Body of pancreas (tissue), 4 donors: ENCODE results near the gene GNL3. TPM values are rescaled to one million over a fixed set of nuclear protein-coding genes. Genes with fewer than 3 reads are reported as not detected.
A peak's percentile ranks its signal among the peaks of the same experiment; 100 is the strongest.

Experiments used
- ATAC-seq: fragments of 150-250 bp; one replicate; pipeline ENCODE4 v1.9.1; 2016
- DNase-seq, 4 donors: peaks; one replicate each; pipeline ENCODE4 v3.0.0-alpha.2; 2019
- H3K27ac ChIP-seq, 4 donors: fragments of 200-600 bp; sonication (generic); 1 replicate in 3 of 4; 2 replicates in 1 of 4; pipeline versions ENCODE4 v1.5.1 to v1.6.1; 2016 to 2019; ENCODE audit warnings: mild to moderate bottlenecking in 1 of 4, mixed read lengths in 1 of 4, moderate library complexity in 1 of 4
- H3K27me3 ChIP-seq, 2 donors: fragments of 200-600 bp; sonication (generic); one replicate each; pipeline ENCODE4 v1.6.0; 2016; ENCODE audit warnings: mild to moderate bottlenecking in 1 of 2
- H3K36me3 ChIP-seq, 2 donors: fragments of 200-600 bp; sonication (generic); replicated peaks in 1 of 2; 2 replicates each; pipeline ENCODE4 v1.5.1; 2016; ENCODE audit warnings: low read depth in 2 of 2; ENCODE audit not compliant: insufficient read depth in 1 of 2
- H3K4me1 ChIP-seq: fragments of 200-600 bp; sonication (generic); one replicate; pipeline ENCODE4 v1.6.0; 2016
- H3K4me3 ChIP-seq, 2 donors: fragments of 200-600 bp; sonication (generic); 1 replicate in 1 of 2; 2 replicates in 1 of 2; pipeline ENCODE4 v1.5.1; 2016 to 2019
- H3K9me3 ChIP-seq, 3 donors: fragments of 200-600 bp; sonication (generic); 1 replicate in 2 of 3; 2 replicates in 1 of 3; pipeline ENCODE4 v1.5.1; 2016
- CTCF ChIP-seq, 7 experiments: fragments of 450-650 bp in 4 of 7; fragments of 200-600 bp in 3 of 7; sonication (generic) in 3 of 7; IDR thresholded peaks; one replicate each; pipeline ENCODE4 v1.5.1; 2016 to 2019; ENCODE audit warnings: antibody characterized with exemption in 7 of 7
- POLR2A ChIP-seq, 3 donors: fragments of 450-650 bp; IDR thresholded peaks; one replicate each; pipeline ENCODE4 v1.6.1; 2016; ENCODE audit warnings: antibody characterized with exemption in 3 of 3, mild to moderate bottlenecking in 2 of 3
- WGBS, 2 donors: methylation state at CpG; one replicate each; pipeline ENCODE4 v1.1.5; 2017; 5-methylcytosine and 5-hydroxymethylcytosine counted together
- intact Hi-C: fragments of 100-400 bp; cut with DNase I; formaldehyde crosslinking; loops from one replicate; pipeline ENCODE4 v1.15.1; 2023
- total RNA-seq, 2 donors: library from RNA; depleted of rRNA; stranded (reverse); fragments of >200 nt; gene quantifications; one replicate each; pipeline ENCODE4 v1.1.0, GENCODE V29; 2016

GNL3 gene
- total RNA-seq, 2 donors from 2014 or later: 46.2 to 122 TPM

GRCh38 chr3:52697632-52697965 lies 11.8 kb downstream of the GNL3 start:
- Histone ChIP-seq H3K27me3 (no peaks in the 10 kb centered on the region), H3K27ac (no peak overlapping the region), H3K4me1 (no peaks in the 10 kb centered on the region), H3K9me3 (no peaks in the 10 kb centered on the region), H3K36me3 (peaks cover 9 to 33% of the 10 kb centered on the region in 2 donors), H3K4me3 (no peak overlapping the region)
- WGBS, 2 donors: 89 to 92% methylated on average over 4 of the region's 4 CpGs
- intact Hi-C loops: no loop called here
- DNase-seq (no peak), ATAC-seq (no peak)
- no peak for TF ChIP-seq CTCF (IDR thresholded peaks at IDR 0.05)
- no peak for TF ChIP-seq POLR2A (IDR thresholded peaks at IDR 0.05)

GRCh38 chr3:52703341-52703740 lies 17.5 kb downstream of the GNL3 start:
- peaks cover 0 to 3% of the 10 kb centered on the region in 2 donors for H3K36me3 ChIP-seq
- H3K4me3 ChIP-seq: no peak overlapping the region
- TF ChIP-seq CTCF (IDR thresholded peaks at IDR 0.05) (no peak), POLR2A (IDR thresholded peaks at IDR 0.05) (no peak)
- 73 to 75% methylated on average over 7 of the region's 7 CpGs for WGBS, 2 donors
- no peaks in the 10 kb centered on the region for H3K27me3 ChIP-seq
- ATAC-seq: no peak
- peaks cover 33% of the 10 kb centered on the region for H3K4me1 ChIP-seq
- DNase-seq: no peak
- peak overlapping the region in 2 of 4 donors; percentile 83 to 89 for H3K27ac ChIP-seq
- no peaks in the 10 kb centered on the region for H3K9me3 ChIP-seq
- intact Hi-C loops: no loop called here

DNA sequence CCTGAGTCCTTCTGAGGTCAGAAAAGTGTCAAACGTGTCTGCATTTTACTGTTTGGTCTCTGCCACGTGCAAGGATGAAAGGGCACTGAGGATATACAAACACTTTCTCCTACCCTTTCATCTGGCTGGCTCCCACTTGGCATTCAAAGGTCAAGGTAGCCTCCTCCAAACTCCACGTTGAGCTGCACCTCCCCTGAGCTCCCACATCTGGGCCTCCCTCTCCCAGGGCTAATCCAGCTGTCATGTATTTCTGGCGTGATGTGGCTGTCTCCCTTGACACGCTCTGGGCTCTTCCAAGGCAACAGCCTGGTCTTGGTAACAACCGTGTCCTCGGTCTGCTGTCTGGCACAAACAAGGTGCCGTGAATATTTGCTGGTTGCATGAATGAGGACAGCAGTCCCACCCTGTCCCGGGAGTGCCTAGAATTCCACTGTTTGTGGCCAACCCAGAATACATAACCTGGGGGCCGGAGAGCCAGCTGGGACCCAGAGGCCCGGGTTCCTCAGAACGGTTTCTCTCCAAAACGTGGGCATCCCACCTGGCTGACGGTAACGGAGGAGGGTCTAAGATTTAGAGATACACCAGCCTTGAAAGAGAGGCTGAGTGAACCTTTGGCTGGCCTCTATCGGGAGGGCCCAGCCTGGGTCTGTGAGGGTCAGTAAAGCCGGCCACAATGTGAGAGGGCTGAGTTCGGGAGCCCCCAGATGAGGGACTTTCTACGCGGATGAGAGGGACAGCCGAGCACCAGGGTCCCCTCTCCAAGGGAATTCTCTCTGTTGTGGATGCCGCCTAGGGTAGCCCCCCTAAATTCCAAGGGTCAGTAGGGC lies 19.0 kb downstream of the GNL3 start:
- intact Hi-C loops: no loop called here
- 2 to 3% methylated on average over 11 to 22 of the region's 22 CpGs for WGBS, 2 donors
- no peaks in the 10 kb centered on the region for H3K9me3 ChIP-seq
- H3K36me3 ChIP-seq: peaks cover 0 to 1% of the 10 kb centered on the region in 2 donors
- no peak for ATAC-seq
- H3K4me1 ChIP-seq: peaks cover 33% of the 10 kb centered on the region
- peak overlapping the region; percentile 89 to 92 for H3K4me3 ChIP-seq
- DNase-seq: peak in 3 of 4 donors; percentile 31 to 46 (median 36)
- peak overlapping the region; percentile 56 to 89 (median 72) for H3K27ac ChIP-seq
- no peaks in the 10 kb centered on the region for H3K27me3 ChIP-seq
- no peak for TF ChIP-seq POLR2A (IDR thresholded peaks at IDR 0.05)
- TF ChIP-seq CTCF (IDR thresholded peaks at IDR 0.05): no peak

DNA sequence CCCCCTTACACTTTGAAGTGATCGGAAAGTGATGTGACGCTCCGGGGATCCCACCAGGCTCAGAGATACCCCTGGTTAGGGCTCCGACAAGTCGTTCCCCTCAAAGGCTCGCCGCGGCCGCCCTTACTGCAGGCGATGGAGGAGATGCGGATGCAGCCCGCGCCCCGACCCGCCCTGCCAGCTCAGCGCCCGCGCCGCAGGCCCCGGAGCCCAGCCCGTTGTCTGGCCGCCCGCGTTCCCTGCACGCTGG lies 19.5 kb downstream of the GNL3 start:
- intact Hi-C loops: no loop called here
- no peaks in the 10 kb centered on the region for H3K27me3 ChIP-seq
- TF ChIP-seq CTCF (IDR thresholded peaks at IDR 0.05) (no peak), POLR2A (IDR thresholded peaks at IDR 0.05) (no peak)
- DNase-seq (no peak), ATAC-seq (no peak)
- H3K27ac ChIP-seq: peak overlapping the region; percentile 56 to 89 (median 72)
- WGBS, 2 donors: 0% methylated on average over 25 of the region's 25 CpGs; no CpG with 5 or more reads in 1 of the 2 donors
- H3K4me3 ChIP-seq: peak overlapping the region; percentile 89 to 92
- H3K36me3 ChIP-seq: peaks cover 0 to 1% of the 10 kb centered on the region in 2 donors
- H3K4me1 ChIP-seq: peaks cover 33% of the 10 kb centered on the region
- no peaks in the 10 kb centered on the region for H3K9me3 ChIP-seq
